Ovary (tissue), 9 donors: ENCODE data around the gene DKKL1. TPM values are rescaled to one million over a fixed set of nuclear protein-coding genes. Genes with fewer than 3 reads are reported as not detected.

Experiments used
- DNase-seq, 5 donors: peaks; one replicate each; pipeline ENCODE4 v3.0.0-alpha.2; 2019 to 2020
- H3K27ac ChIP-seq, 2 donors: fragments of 200-600 bp; one replicate each; pipeline versions ENCODE4 v1.5.1 to v1.8.0; 2019 to 2022
- H3K27me3 ChIP-seq: fragments of 200-600 bp; one replicate; pipeline ENCODE4 v1.8.0; 2022
- H3K36me3 ChIP-seq: fragments of 200-600 bp; sonication (generic); one replicate; pipeline ENCODE4 v1.5.1; 2019
- H3K4me1 ChIP-seq: one replicate; pipeline ENCODE4 v1.8.1; 2013; ENCODE audit warnings: mild to moderate bottlenecking, moderate library complexity; ENCODE audit not compliant: insufficient read depth
- H3K4me3 ChIP-seq: fragments of 200-600 bp; sonication (generic); one replicate; pipeline ENCODE4 v1.5.1; 2017
- H3K9me3 ChIP-seq, 2 donors: fragments of 200-600 bp in 1 of 2; sonication (generic) in 1 of 2; one replicate each; pipeline versions ENCODE4 v1.5.1 to v1.8.1; 2013 to 2019; ENCODE audit warnings: mild to moderate bottlenecking in 1 of 2, moderate library complexity in 1 of 2
- EP300 ChIP-seq: sonication (generic); formaldehyde crosslinking; IDR thresholded peaks from one replicate; pipeline ENCODE4 v1.6.1; 2017; ENCODE audit warnings: antibody characterized with exemption
- POLR2A ChIP-seq: fragments of 450-650 bp; IDR thresholded peaks from one replicate; pipeline ENCODE4 v1.6.1; 2017; ENCODE audit warnings: antibody characterized with exemption, mild to moderate bottlenecking, moderate library complexity
- WGBS, 3 donors: extraction: QIAGEN DNeasy Blood & Tissue Kit in 1 of 3; methylation state at CpG; one replicate each; pipeline versions ENCODE4 v1.1.5 to v1.1.7; 2013 to 2017; 5-methylcytosine and 5-hydroxymethylcytosine counted together
- intact Hi-C, 4 donors: fragments of 100-400 bp; cut with DNase I; formaldehyde crosslinking; loops; one replicate each; pipeline versions ENCODE4 v1.11.0 to v1.15.1; 2022 to 2023
- polyA plus RNA-seq, 2 donors: library from polyadenylated mRNA; stranded (reverse); fragments of 200-250 nt in 1 of 2; fragments of 350-450 nt in 1 of 2; fragmentation: Illumina TruSeq in 1 of 2; extraction: RNeasy Lipid Tissue Mini Kit (QIAGEN cat#74804) in 1 of 2; gene quantifications; one replicate each; pipeline ENCODE4 v1.2.3, GENCODE V29; 2013 to 2014
- total RNA-seq, 7 donors: library from RNA; depleted of rRNA in 2 of 7; stranded (reverse); fragments of >200 nt in 2 of 7; fragmentation: NEBNext Ultra II Directional in 3 of 7; extraction: Animal tissue kit (Norgen Biotek cat#: 25700) in 3 of 7; gene quantifications; one replicate each; pipeline versions ENCODE4 v1.1.0 to v1.2.4, GENCODE V29; 2016 to 2023
- TF ChIP-seq, protein P1 (sequence below), 3 donors: fragments of 450-650 bp in 2 of 3; fragments of 200-600 bp in 1 of 3; IDR thresholded peaks; one replicate each; pipeline versions ENCODE4 v1.5.1 to v1.8.0; 2016 to 2022; ENCODE audit warnings: antibody characterized with exemption in 3 of 3, mild to moderate bottlenecking in 1 of 3
- donor health status: DM: no; HTN: no; CAD: no; lungs with moderate emphysema.
- donor health status: DM: no; HTN: no; CAD: no.
- donor health status: Bipolar disorder and iron deficiency.
- donor health status: DM: yes; HTN: yes; CAD: no.
- donor health status: DM: no; HTN: no; CAD: no.
- donor health status: DM: yes; HTN: yes; CAD: no.

DKKL1 gene
- total and polyA plus RNA-seq, 9 donors, result 0.22 to 2.4 (median 1.1) TPM; not detected in 1

DNA sequence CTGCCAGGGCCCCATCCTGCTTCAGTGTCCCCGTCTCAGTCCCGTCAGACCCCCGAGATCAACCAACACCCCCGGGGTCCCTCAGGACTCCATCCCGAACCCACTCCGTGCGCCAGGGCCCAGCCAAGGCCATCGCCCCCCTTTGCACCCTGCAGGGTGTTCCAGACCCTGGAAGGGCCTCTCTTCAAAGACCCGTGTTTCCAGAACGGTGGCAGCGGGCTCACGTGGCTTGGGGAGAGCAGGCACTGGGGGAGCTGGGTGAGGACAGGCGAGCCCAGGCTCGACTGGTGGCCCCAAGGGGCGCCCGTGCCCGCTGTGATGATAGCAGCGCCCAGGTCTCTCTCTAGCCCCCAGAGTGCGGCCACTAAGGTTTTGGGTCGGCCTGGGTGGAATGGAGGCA, 25.7 kb downstream of the DKKL1 start:
- Histone ChIP-seq H3K27ac (no peak overlapping the region), H3K36me3 (no peaks in the 10 kb centered on the region), H3K9me3 (no peaks in the 10 kb centered on the region), H3K4me1 (no peaks in the 10 kb centered on the region), H3K27me3 (no peaks in the 10 kb centered on the region), H3K4me3 (no peak overlapping the region)
- WGBS, 3 donors, result 85 to 90% (median 87%) methylated on average over 17 to 20 of the region's 20 CpGs
- no peak for DNase-seq
- no peak for TF ChIP-seq POLR2A
- no peak for TF ChIP-seq EP300
- intact Hi-C loops, result no loop called here

GRCh38 chr19:49390131-49390928, 26.7 kb downstream of the DKKL1 start:
- H3K36me3 ChIP-seq, result no peaks in the 10 kb centered on the region
- H3K4me1 ChIP-seq, result no peaks in the 10 kb centered on the region
- H3K4me3 ChIP-seq, result no peak overlapping the region
- no peak for DNase-seq
- 53 to 62% (median 56%) methylated on average over 23 to 26 of the region's 26 CpGs for WGBS, 3 donors
- no peak for TF ChIP-seq EP300
- TF ChIP-seq, protein P1, sequence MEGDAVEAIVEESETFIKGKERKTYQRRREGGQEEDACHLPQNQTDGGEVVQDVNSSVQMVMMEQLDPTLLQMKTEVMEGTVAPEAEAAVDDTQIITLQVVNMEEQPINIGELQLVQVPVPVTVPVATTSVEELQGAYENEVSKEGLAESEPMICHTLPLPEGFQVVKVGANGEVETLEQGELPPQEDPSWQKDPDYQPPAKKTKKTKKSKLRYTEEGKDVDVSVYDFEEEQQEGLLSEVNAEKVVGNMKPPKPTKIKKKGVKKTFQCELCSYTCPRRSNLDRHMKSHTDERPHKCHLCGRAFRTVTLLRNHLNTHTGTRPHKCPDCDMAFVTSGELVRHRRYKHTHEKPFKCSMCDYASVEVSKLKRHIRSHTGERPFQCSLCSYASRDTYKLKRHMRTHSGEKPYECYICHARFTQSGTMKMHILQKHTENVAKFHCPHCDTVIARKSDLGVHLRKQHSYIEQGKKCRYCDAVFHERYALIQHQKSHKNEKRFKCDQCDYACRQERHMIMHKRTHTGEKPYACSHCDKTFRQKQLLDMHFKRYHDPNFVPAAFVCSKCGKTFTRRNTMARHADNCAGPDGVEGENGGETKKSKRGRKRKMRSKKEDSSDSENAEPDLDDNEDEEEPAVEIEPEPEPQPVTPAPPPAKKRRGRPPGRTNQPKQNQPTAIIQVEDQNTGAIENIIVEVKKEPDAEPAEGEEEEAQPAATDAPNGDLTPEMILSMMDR (IDR thresholded peaks at IDR 0.05), result no peak
- no peak for TF ChIP-seq POLR2A
- H3K9me3 ChIP-seq, result no peaks in the 10 kb centered on the region
- no peaks in the 10 kb centered on the region for H3K27me3 ChIP-seq
- intact Hi-C loops, result loop anchor here in 1 of 4 donors (2.0 kb wide), 1 partner anchor 52 kb away; no protein-coding TSS in a partner anchor
- no peak overlapping the region for H3K27ac ChIP-seq

DNA sequence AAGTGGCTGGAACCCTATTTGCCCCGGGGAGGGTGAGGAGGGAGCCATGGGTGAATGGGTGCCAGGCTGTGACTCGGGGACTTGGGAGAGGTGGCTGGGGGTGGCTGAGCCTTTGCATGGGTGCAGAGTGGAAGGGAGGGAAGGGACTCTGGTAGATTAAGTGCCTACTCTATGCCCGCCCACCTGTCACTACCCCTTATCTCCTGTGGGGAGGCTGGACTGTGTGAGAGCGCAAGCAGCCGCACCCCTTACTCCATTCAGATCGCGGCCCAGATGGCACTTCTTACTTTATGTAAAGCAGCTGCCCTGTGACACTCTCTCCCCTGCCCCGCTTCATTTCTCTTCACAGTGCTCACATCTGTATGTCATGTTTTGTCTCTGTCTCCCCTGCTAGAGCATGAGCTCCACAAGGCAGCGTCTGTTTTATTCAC, 27.3 kb downstream of the DKKL1 start:
- intact Hi-C loops, result loop anchor here in 1 of 4 donors (2.0 kb wide), 1 partner anchor 52 kb away; no protein-coding TSS in a partner anchor
- WGBS, 3 donors, result 38 to 58% (median 48%) methylated on average over 9 of the region's 9 CpGs

GRCh38 chr19:49391581-49392399, 28.1 kb downstream of the DKKL1 start:
- intact Hi-C loops, result loop anchor here in 1 of 4 donors (2.0 kb wide), 1 partner anchor 51 kb away; no protein-coding TSS in a partner anchor
- 14 to 22% (median 16%) methylated on average over 13 to 14 of the region's 14 CpGs for WGBS, 3 donors
- no peaks in the 10 kb centered on the region for H3K36me3 ChIP-seq
- H3K27ac ChIP-seq, result no peak overlapping the region
- H3K27me3 ChIP-seq, result no peaks in the 10 kb centered on the region
- no peak overlapping the region for H3K4me3 ChIP-seq
- H3K4me1 ChIP-seq, result no peaks in the 10 kb centered on the region
- DNase-seq, result peak; percentile 57 to 74 (median 64)
- TF ChIP-seq POLR2A, result no peak
- TF ChIP-seq, protein P1 (IDR thresholded peaks at IDR 0.05), result peak in 2 of 3 donors; percentile 60 to 62
- no peaks in the 10 kb centered on the region for H3K9me3 ChIP-seq

More for the DNA sequence above, 27.3 kb downstream of the DKKL1 start:
- no peaks in the 10 kb centered on the region for H3K27me3 ChIP-seq
- H3K36me3 ChIP-seq, result no peaks in the 10 kb centered on the region
- DNase-seq, result no peak
- H3K4me3 ChIP-seq, result no peak overlapping the region
- H3K9me3 ChIP-seq, result no peaks in the 10 kb centered on the region
- no peaks in the 10 kb centered on the region for H3K4me1 ChIP-seq
- TF ChIP-seq POLR2A (no peak), EP300 (no peak)
- TF ChIP-seq, protein P1 (IDR thresholded peaks at IDR 0.05), result no peak
- H3K27ac ChIP-seq, result no peak overlapping the region
